ENCODE data around the gene HTR2B. TPM values are rescaled to one million over a fixed set of nuclear protein-coding genes. Genes with fewer than 3 reads are reported as not detected.
"Not testable (repeated sequence)": the region's sequence is repeated elsewhere in the genome, so short reads cannot be mapped to it uniquely, and the experiment has no call there.

The HTR2B gene
- total and polyA plus RNA-seq, 2 of the 13 experiments (the other 11 are each of a cell fraction or from before 2014, with no cell fraction given): 0.08 TPM; not detected in 1

- FAIRE-seq; H3K79me2 ChIP-seq (ENCODE audit: insufficient read depth, low read length): not testable (repeated sequence)
- WGBS (ENCODE audit: low lambda C conversion rate): 94% methylated on average over 8 of the region's 8 CpGs
Observed at GRCh38 chr2:231067531-231067930, 57.3 kb downstream of the HTR2B start.

GRCh38 chr2:231065966-231066365 is 58.9 kb downstream of the HTR2B start:
- H3K4me2 ChIP-seq (ENCODE audit: low read depth, low read length): 0 out of 2 replicates have a peak overlapping the region, but pooled peaks have one; percentile 1
- no TSS peak for BruUV-seq (replicated peaks)
- peaks cover 19% of the 10 kb centered on the region for H3K79me2 ChIP-seq (ENCODE audit: insufficient read depth, low read length)
- peak; percentile 44 for FAIRE-seq
- no peaks in the 10 kb centered on the region for H4K20me1 ChIP-seq (ENCODE audit: insufficient read depth, low read length)
- H3K36me3 ChIP-seq (replicated peaks in 1 of 2; ENCODE audit: control insufficient read depth in 1 of 2, insufficient read depth in 2 of 2, low read length in 2 of 2): peaks cover 26 to 83% of the 10 kb centered on the region in 2 experiments
- H3K9me3 ChIP-seq (ENCODE audit: low read length): no peaks in the 10 kb centered on the region
- WGBS (ENCODE audit: low lambda C conversion rate): 37% methylated on average over 1 of the region's 1 CpG
- no peak overlapping the region for H2AFZ ChIP-seq (ENCODE audit: low read length)
- POLR2A ChIA-PET: interaction anchor here (1.5 kb wide), 1 partner anchor 16 kb away, joined by 5 read pairs; no protein-coding TSS in a partner anchor
- no peak overlapping the region for H3K4me3 ChIP-seq (replicated peaks in 1 of 3; ENCODE audit: insufficient read depth in 1 of 3, low read depth in 2 of 3, low read length in 3 of 3)
- DNase-seq (ENCODE audit: low spot score): peak; percentile 80
- ATAC-seq: peak; percentile 84
- intact Hi-C loops (cut with micrococcal nuclease; ENCODE audit: unreplicated experiment): no loop called here
- peaks cover 41% of the 10 kb centered on the region for H3K4me1 ChIP-seq (ENCODE audit: insufficient read depth, low read length)
- CTCF ChIA-PET (ENCODE audit: low intra/inter-chr PET ratio, low total read pairs): interaction anchor here (1.1 kb wide), 1 partner anchor 13 kb away, joined by 4 read pairs; no protein-coding TSS in a partner anchor
- no peak overlapping the region for H3K9ac ChIP-seq (ENCODE audit: insufficient read depth, low read depth, low read length)
- in situ Hi-C loops (cut with HindIII; ENCODE audit: extremely low pct_ligation_motif_present, low pct_unique_long_range_greater_than_20kb): no loop called here
- peak overlapping the region; percentile 22 for H3K27ac ChIP-seq (ENCODE audit: extremely low read length, insufficient read depth, low read length)
- no peaks in the 10 kb centered on the region for H3K27me3 ChIP-seq (ENCODE audit: control insufficient read depth in 1 of 2, insufficient read depth in 2 of 2, low read length in 2 of 2)
- no peak for TF ChIP-seq MXD3 (CRISPR knock-in tag; IDR thresholded peaks at IDR 0.05)
- TF ChIP-seq KAT8 (CRISPR knock-in tag; IDR thresholded peaks at IDR 0.05): peak; percentile 58
- TF ChIP-seq JUND (CRISPR knock-in tag; IDR thresholded peaks at IDR 0.05): peak; percentile 88
- TF ChIP-seq SOX6 (IDR thresholded peaks at IDR 0.05): no peak
- peak; percentile 52; the same call in 1 of the 2 replicates for TF ChIP-seq SOX6 (CRISPR knock-in tag; IDR thresholded peaks at IDR 0.05)
- no peak for TF ChIP-seq ZSCAN25 (CRISPR knock-in tag; IDR thresholded peaks at IDR 0.05)
- TF ChIP-seq ZNF644 (CRISPR knock-in tag; IDR thresholded peaks at IDR 0.05; ENCODE audit: low read depth): peak; percentile 55; the same call in 1 of the 2 replicates
- peak; percentile 78 for TF ChIP-seq HOMEZ (CRISPR knock-in tag; IDR thresholded peaks at IDR 0.05; ENCODE audit: low read depth)
- TF ChIP-seq ZNF431 (CRISPR knock-in tag; IDR thresholded peaks at IDR 0.05; ENCODE audit: borderline replicate concordance, low read depth): no peak
- no peak for TF ChIP-seq ZNF629 (CRISPR knock-in tag; conservative IDR thresholded peaks at IDR 0.05)
- TF ChIP-seq MEF2D (CRISPR knock-in tag; IDR thresholded peaks at IDR 0.05): peak; percentile 43; the same call in 1 of the 2 replicates
- peak; percentile 28; the same call in 1 of the 2 replicates for TF ChIP-seq ATF1 (CRISPR knock-in tag; IDR thresholded peaks at IDR 0.05)
- TF ChIP-seq ZNF615 (CRISPR knock-in tag; IDR thresholded peaks at IDR 0.05; ENCODE audit: borderline replicate concordance): no peak

More at GRCh38 chr2:231067531-231067930, 57.3 kb downstream of the HTR2B start:
- intact Hi-C loops (cut with micrococcal nuclease; ENCODE audit: unreplicated experiment); H3K4me2 ChIP-seq (ENCODE audit: low read depth, low read length); H2AFZ ChIP-seq (ENCODE audit: low read length); ATAC-seq; DNase-seq (ENCODE audit: low spot score); in situ Hi-C loops (cut with HindIII; ENCODE audit: extremely low pct_ligation_motif_present, low pct_unique_long_range_greater_than_20kb); H4K20me1 ChIP-seq (ENCODE audit: insufficient read depth, low read length); H3K9ac ChIP-seq (ENCODE audit: insufficient read depth, low read depth, low read length); BruUV-seq (replicated peaks); H3K9me3 ChIP-seq (ENCODE audit: low read length); CTCF ChIA-PET (ENCODE audit: low intra/inter-chr PET ratio, low total read pairs); H3K4me3 ChIP-seq (replicated peaks in 1 of 3; ENCODE audit: insufficient read depth in 1 of 3, low read depth in 2 of 3, low read length in 3 of 3); H3K27me3 ChIP-seq (ENCODE audit: control insufficient read depth in 1 of 2, insufficient read depth in 2 of 2, low read length in 2 of 2): not testable (repeated sequence)
- POLR2A ChIA-PET: interaction anchor here (0.7 to 1.5 kb wide), 4 partner anchors 9 to 17 kb away, joined by 3 to 16 read pairs (median 6); no protein-coding TSS in a partner anchor
- Histone ChIP-seq H3K36me3 (replicated peaks in 1 of 2; ENCODE audit: control insufficient read depth in 1 of 2, insufficient read depth in 2 of 2, low read length in 2 of 2) (peaks cover 24 to 80% of the 10 kb centered on the region in 2 experiments), H3K27ac (ENCODE audit: extremely low read length, insufficient read depth, low read length) (peak overlapping the region; percentile 8), H3K4me1 (ENCODE audit: insufficient read depth, low read length) (peaks cover 41% of the 10 kb centered on the region)
- TF ChIP-seq FOXO4 (CRISPR knock-in tag; conservative IDR thresholded peaks at IDR 0.05) (0 out of 2 replicates have a peak, but pooled peaks have one; percentile 38), ZNF337 (CRISPR knock-in tag; IDR thresholded peaks at IDR 0.05; ENCODE audit: borderline replicate concordance, low read depth) (0 out of 2 replicates have a peak, but pooled peaks have one; percentile 32)

Measured in HepG2 (cell line).